HEK293T (cell line): ENCODE results near the gene ZNF675.
"Not testable (repeated sequence)": the region's sequence is repeated elsewhere in the genome, so short reads cannot be mapped to it uniquely, and the experiment has no call there.

Experiments used
- CTCF ChIA-PET: fragments of 350-600 bp; formaldehyde crosslinking; extraction: SDS; loops from one replicate; lab custom pipeline; 2021; ENCODE audit warnings: antibody characterized with exemption, inconsistent platforms; lab: Yijun Ruan, JAX
- POLR2A ChIA-PET: fragments of 350-600 bp; formaldehyde crosslinking; extraction: SDS; loops from one replicate; lab custom pipeline; 2020; ENCODE audit warnings: antibody characterized with exemption, inconsistent platforms; lab: Yijun Ruan, JAX
- DNase-seq: peaks from one replicate; pipeline ENCODE4 v3.0.0; 2012; ENCODE audit warnings: mixed read lengths; ENCODE audit errors: extremely low spot score
- ARNT ChIP-seq: fragments of 450-650 bp; IDR thresholded peaks from 2 replicates; pipeline ENCODE4 v1.6.1; 2017; ENCODE audit warnings: mild to moderate bottlenecking
- BHLHE40 ChIP-seq: fragments of 450-650 bp; IDR thresholded peaks from 2 replicates; pipeline ENCODE4 v1.6.1; 2016; ENCODE audit warnings: mild to moderate bottlenecking, moderate library complexity, borderline replicate concordance
- CTBP1 ChIP-seq: fragments of 450-650 bp; IDR thresholded peaks from 2 replicates; pipeline ENCODE4 v1.6.1; 2016; ENCODE audit warnings: borderline replicate concordance
- ELF4 ChIP-seq: fragments of 450-650 bp; IDR thresholded peaks from 2 replicates; pipeline ENCODE4 v1.6.1; 2017; ENCODE audit warnings: antibody characterized with exemption
- FOXA1 ChIP-seq: fragments of 450-650 bp; IDR thresholded peaks from 2 replicates; pipeline ENCODE4 v1.6.1; 2016; ENCODE audit warnings: mild to moderate bottlenecking
- FOXK2 ChIP-seq: fragments of 450-650 bp; IDR thresholded peaks from 2 replicates; pipeline ENCODE4 v1.6.1; 2016; ENCODE audit warnings: mild to moderate bottlenecking
- FOXM1 ChIP-seq: fragments of 450-650 bp; IDR thresholded peaks from 2 replicates; pipeline ENCODE4 v1.6.1; 2017; ENCODE audit warnings: mild to moderate bottlenecking, borderline replicate concordance
- HDGF ChIP-seq: fragments of 450-650 bp; IDR thresholded peaks from 2 replicates; pipeline ENCODE4 v1.6.1; 2017; ENCODE audit warnings: antibody characterized with exemption, borderline replicate concordance
- L3MBTL2 ChIP-seq: fragments of 450-650 bp; conservative IDR thresholded peaks from 2 replicates; pipeline ENCODE4 v1.6.1; 2016; ENCODE audit warnings: mild to moderate bottlenecking
- LEF1 ChIP-seq: fragments of 450-650 bp; IDR thresholded peaks from 2 replicates; pipeline ENCODE4 v1.6.1; 2017; ENCODE audit warnings: mild to moderate bottlenecking, borderline replicate concordance
- NFRKB ChIP-seq: fragments of 450-650 bp; IDR thresholded peaks from 2 replicates; pipeline ENCODE4 v1.6.1; 2016; ENCODE audit warnings: mild to moderate bottlenecking, moderate library complexity
- PKNOX1 ChIP-seq: fragments of 450-650 bp; IDR thresholded peaks from 2 replicates; pipeline ENCODE4 v1.6.1; 2016
- SP1 ChIP-seq: fragments of 450-650 bp; IDR thresholded peaks from 2 replicates; pipeline ENCODE4 v1.6.1; 2017
- SUZ12 ChIP-seq: fragments of 450-650 bp; IDR thresholded peaks from 2 replicates; pipeline ENCODE4 v1.6.1; 2016; ENCODE audit warnings: mild to moderate bottlenecking
- TARDBP ChIP-seq: fragments of 450-650 bp; IDR thresholded peaks from 2 replicates; pipeline ENCODE4 v1.6.1; 2016
- ZNF384 ChIP-seq: fragments of 450-650 bp; IDR thresholded peaks from 2 replicates; pipeline ENCODE4 v1.6.1; 2016

Gene ZNF675

GRCh38 chr19:23665651-23666410 is 21.2 kb downstream of the ZNF675 start:
- TF ChIP-seq SUZ12: no peak
- TF ChIP-seq PKNOX1: no peak
- TF ChIP-seq FOXA1: no peak
- no peak for TF ChIP-seq NFRKB
- TF ChIP-seq L3MBTL2: no peak
- no peak for TF ChIP-seq FOXK2
- no peak for TF ChIP-seq BHLHE40
- TF ChIP-seq ZNF384: no peak
- TF ChIP-seq LEF1: no peak
- TF ChIP-seq CTBP1: no peak
- no peak for TF ChIP-seq ELF4
- TF ChIP-seq FOXM1: no peak
- no peak for TF ChIP-seq HDGF
- TF ChIP-seq SP1: no peak
- no peak for TF ChIP-seq ARNT
- no peak for TF ChIP-seq TARDBP
- CTCF ChIA-PET: no interaction called here
- no peak for DNase-seq
- POLR2A ChIA-PET: no interaction called here

GRCh38 chr19:23649817-23650216 is 37.2 kb downstream of the ZNF675 start:
- POLR2A ChIA-PET, DNase-seq, CTCF ChIA-PET: not testable (repeated sequence)
